Panc1 (cell line): ENCODE data around the gene STK39. TPM values are rescaled to one million over a fixed set of nuclear protein-coding genes. Genes with fewer than 3 reads are reported as not detected.

Source experiments
- ATAC-seq: fragments of 200-7000 bp; cut with Tn5 transposase; 2 replicates; pipeline ENCODE4 v1.9.1; 2020; ENCODE audit warnings: mild to moderate bottlenecking, moderate library complexity
- BruUV-seq: library from RNA; stranded (reverse); fragments of 400-500 nt; replicated peaks from 2 replicates; lab custom pipeline; 2021; lab: Mats Ljungman, UMichigan
- CTCF ChIA-PET: fragments of 300-600 bp; sonication (Branson Sonifier 250); formaldehyde crosslinking; loops from one replicate; lab custom pipeline; 2022; ENCODE audit warnings: antibody characterized with exemption; lab: Charles Lee
- POLR2A ChIA-PET: fragments of 300-600 bp; sonication (Branson Sonifier 250); formaldehyde crosslinking; loops from one replicate; lab custom pipeline; 2022; ENCODE audit warnings: antibody characterized with exemption; lab: Charles Lee
- DNase-seq: peaks from one replicate; pipeline ENCODE4 v3.0.0-alpha.2; 2010; ENCODE audit warnings: low read depth, low spot score
- H3K27ac ChIP-seq: 2 replicates; pipeline ENCODE4 v1.5.1; 2011; ENCODE audit warnings: mild to moderate bottlenecking, low read length, inconsistent platforms
- H3K27me3 ChIP-seq: fragments of 200-500 bp; sonication (Bioruptor generic); 2 replicates; pipeline ENCODE4 v1.6.0; 2014; ENCODE audit warnings: low read length, inconsistent platforms; ENCODE audit not compliant: control insufficient read depth, insufficient read depth
- H3K36me3 ChIP-seq: fragments of 200-500 bp; sonication (Bioruptor generic); 2 replicates; pipeline ENCODE4 v1.5.1; 2014; ENCODE audit warnings: inconsistent platforms, mild to moderate bottlenecking, low read length, moderate library complexity; ENCODE audit not compliant: control insufficient read depth, insufficient read depth
- H3K4me1 ChIP-seq: 2 replicates; pipeline ENCODE4 v1.5.1; 2011; ENCODE audit warnings: inconsistent platforms, mild to moderate bottlenecking, low read length, moderate library complexity; ENCODE audit not compliant: control insufficient read depth, insufficient read depth
- H3K4me3 ChIP-seq, 2 experiments: 2 replicates each; pipeline ENCODE4 v1.5.1; 2011 to 2012; ENCODE audit warnings: low read depth in 2 of 2, low read length in 2 of 2, mild to moderate bottlenecking in 2 of 2, inconsistent platforms in 1 of 2, moderate library complexity in 1 of 2
- H3K9me3 ChIP-seq: fragments of 200-500 bp; sonication (Bioruptor generic); 2 replicates; pipeline ENCODE4 v1.5.1; 2014; ENCODE audit warnings: low read depth, mild to moderate bottlenecking, inconsistent platforms, low read length, moderate library complexity; ENCODE audit not compliant: control insufficient read depth, insufficient read depth
- CTCF ChIP-seq: fragments of 450-650 bp; IDR thresholded peaks from 2 replicates; pipeline ENCODE4 v1.5.1; 2017; ENCODE audit warnings: mild to moderate bottlenecking
- POLR2AphosphoS5 ChIP-seq: IDR thresholded peaks from 2 replicates; pipeline ENCODE4 v1.6.1; 2012; ENCODE audit warnings: mild to moderate bottlenecking, low read depth, low read length, moderate library complexity
- REST ChIP-seq, 2 experiments: IDR thresholded peaks; 2 replicates each; pipeline ENCODE4 v1.6.1; 2011 to 2012; ENCODE audit warnings: low read depth in 2 of 2, control low read depth in 1 of 2, low read length in 1 of 2, mild to moderate bottlenecking in 1 of 2, moderate library complexity in 1 of 2; ENCODE audit not compliant: insufficient read depth in 1 of 2
- SIN3A ChIP-seq: IDR thresholded peaks from 2 replicates; pipeline ENCODE4 v1.6.1; 2012; ENCODE audit warnings: low read depth, mild to moderate bottlenecking, low read length, moderate library complexity, borderline replicate concordance; ENCODE audit not compliant: insufficient read depth
- TCF7L2 ChIP-seq: IDR thresholded peaks from 2 replicates; pipeline ENCODE4 v1.6.1; 2011; ENCODE audit warnings: mild to moderate bottlenecking, low read depth, low read length, inconsistent platforms
- in situ Hi-C: cut with HindIII; loops from 2 replicates; pipeline ENCODE4 v1.10.0; 2016; ENCODE audit warnings: low sequenced_read_pairs, low pct_unique_long_range_greater_than_20kb
- intact Hi-C: fragments of 100-400 bp; cut with micrococcal nuclease; formaldehyde crosslinking; loops from one replicate; pipeline ENCODE4 v1.10.0; 2022; ENCODE audit not compliant: unreplicated experiment
- total RNA-seq: library from RNA; stranded (reverse); gene quantifications from one replicate; pipeline ENCODE4 v1.2.1, GENCODE V29; 2021; ENCODE audit not compliant: unreplicated experiment

Gene STK39
- total RNA-seq, 1 experiment from 2014 or later, result 14.0 TPM

- DNase-seq (no peak), ATAC-seq (no peak)
- Histone ChIP-seq H3K27me3 (no peaks in the 10 kb centered on the region), H3K27ac (no peak overlapping the region), H3K4me3 (no peak overlapping the region), H3K9me3 (no peaks in the 10 kb centered on the region), H3K4me1 (no peaks in the 10 kb centered on the region), H3K36me3 (no peaks in the 10 kb centered on the region)
- intact Hi-C loops (no loop called here), in situ Hi-C loops (no loop called here)
- POLR2A ChIA-PET, result interaction anchor here (0.7 kb wide), 1 partner anchor 125 kb away, joined by 4 read pairs; no protein-coding TSS in a partner anchor
- TF ChIP-seq SIN3A, result no peak
- no peak for TF ChIP-seq REST (IDR thresholded peaks at IDR 0.05; ENCODE audit: insufficient read depth in 1 of 2, low read depth in 2 of 2, low read length in 1 of 2)
- TF ChIP-seq TCF7L2, result no peak
- no peak for TF ChIP-seq CTCF
- TF ChIP-seq POLR2AphosphoS5, result no peak
- CTCF ChIA-PET, result no interaction called here
- BruUV-seq, result no TSS peak
These were observed 87.4 kb downstream of the STK39 start for GRCh38 chr2:168159754-168160585.

GRCh38 chr2:168158586-168158985, 88.8 kb downstream of the STK39 start:
- Histone ChIP-seq H3K27me3 (no peaks in the 10 kb centered on the region), H3K4me3 (no peak overlapping the region), H3K27ac (no peak overlapping the region), H3K4me1 (no peaks in the 10 kb centered on the region), H3K9me3 (no peaks in the 10 kb centered on the region), H3K36me3 (no peaks in the 10 kb centered on the region)
- ChIA-PET CTCF (no interaction called here), POLR2A (no interaction called here)
- no peak for DNase-seq
- no peak for ATAC-seq
- no TSS peak for BruUV-seq
- in situ Hi-C loops (no loop called here), intact Hi-C loops (no loop called here)
- TF ChIP-seq POLR2AphosphoS5, result no peak
- no peak for TF ChIP-seq REST (IDR thresholded peaks at IDR 0.05; ENCODE audit: insufficient read depth in 1 of 2, low read depth in 2 of 2, low read length in 1 of 2)
- TF ChIP-seq TCF7L2, result no peak
- no peak for TF ChIP-seq SIN3A
- no peak for TF ChIP-seq CTCF
